Muscle of leg (tissue), 11 donors: ENCODE data around the gene MDFIC. TPM values are rescaled to one million over a fixed set of nuclear protein-coding genes. Genes with fewer than 3 reads are reported as not detected.

ENCODE experiments used
- DNase-seq: peaks from one replicate; pipeline ENCODE4 v3.0.0; 2013
- H3K27ac ChIP-seq: one replicate; pipeline ENCODE4 v1.5.1; 2013; ENCODE audit warnings: mild to moderate bottlenecking, low read length, control low read depth
- H3K27me3 ChIP-seq: one replicate; pipeline ENCODE4 v1.6.1; 2013; ENCODE audit warnings: low read length; ENCODE audit not compliant: control insufficient read depth, insufficient read depth
- H3K36me3 ChIP-seq: one replicate; pipeline ENCODE4 v1.6.1; 2013; ENCODE audit warnings: low read length; ENCODE audit not compliant: control insufficient read depth, insufficient read depth
- H3K4me1 ChIP-seq: one replicate; pipeline ENCODE4 v1.6.1; 2013; ENCODE audit warnings: low read length; ENCODE audit not compliant: control insufficient read depth, insufficient read depth
- H3K4me3 ChIP-seq: one replicate; pipeline ENCODE4 v1.5.1; 2013; ENCODE audit warnings: low read length, control low read depth
- H3K9me3 ChIP-seq: replicated peaks from 2 replicates; pipeline ENCODE4 v1.6.1; 2013; ENCODE audit warnings: low read depth, low read length; ENCODE audit not compliant: control insufficient read depth
- WGBS: methylation state at CpG from one replicate; pipeline ENCODE4 v1.1.5; 2013; ENCODE audit warnings: missing lambda C conversion rate; ENCODE audit not compliant: insufficient coverage; 5-methylcytosine and 5-hydroxymethylcytosine counted together
- polyA plus RNA-seq, 8 donors: library from polyadenylated mRNA; unstranded; fragments of 120-200 nt; gene quantifications; one replicate each; pipeline versions ENCODE4 v1.2.1 to v1.2.3, GENCODE V29; 2013; ENCODE audit warnings: inconsistent platforms in 1 of 8, low replicate concordance in 1 of 8; ENCODE audit not compliant: insufficient read length in 8 of 8, insufficient read depth in 1 of 8
- total RNA-seq: library from RNA; stranded (reverse); fragments of 120-200 nt; gene quantifications from one replicate; pipeline ENCODE4 v1.2.4, GENCODE V29; 2013

The MDFIC gene
- total and polyA plus RNA-seq, 9 donors = 24.5 to 44.3 (median 34.0) TPM

- DNase-seq = no peak
- WGBS = no CpG with 5 or more reads among the region's 3 CpGs
- Histone ChIP-seq H3K27me3 (no peaks in the 10 kb centered on the region), H3K27ac (no peak overlapping the region), H3K4me1 (no peaks in the 10 kb centered on the region), H3K36me3 (no peaks in the 10 kb centered on the region), H3K9me3 (no peaks in the 10 kb centered on the region), H3K4me3 (no peak overlapping the region)
Measured at GRCh38 chr7:115044224-115044623, 122.3 kb downstream of the MDFIC start.

DNA sequence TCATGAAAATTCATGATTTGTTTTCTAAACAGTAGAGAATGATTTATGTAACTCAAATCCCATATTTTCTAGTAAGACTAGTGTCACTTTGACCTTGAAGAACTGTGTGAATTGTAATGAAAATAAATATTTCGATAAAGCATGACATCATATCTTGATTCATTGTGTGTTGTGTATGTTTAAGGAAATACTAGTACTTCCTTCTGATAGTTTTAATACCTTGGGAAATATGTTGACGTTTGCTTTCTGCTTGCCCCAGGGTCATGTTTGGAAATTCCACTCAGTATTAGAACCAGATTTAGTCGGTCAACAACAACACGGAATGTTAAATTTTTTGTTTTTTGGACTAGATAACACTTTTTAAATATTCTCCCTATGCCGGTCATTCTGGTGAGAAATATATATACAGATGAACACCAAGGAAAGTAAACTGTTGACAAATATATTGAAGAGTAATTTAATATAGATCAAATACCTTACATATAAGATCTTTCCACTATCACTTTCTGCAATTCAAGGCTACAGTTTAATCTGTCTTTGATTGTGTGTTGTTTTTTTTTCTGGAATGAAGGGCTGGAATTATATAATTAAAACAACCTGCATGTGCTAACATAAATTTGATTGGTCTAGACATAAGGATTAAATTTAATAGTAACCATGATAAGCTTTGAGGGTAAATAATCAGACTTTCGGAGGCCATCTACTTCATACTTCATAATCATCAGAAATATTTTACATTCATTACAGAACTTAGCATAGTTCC is 126.2 kb downstream of the MDFIC start:
- Histone ChIP-seq H3K27me3 (no peaks in the 10 kb centered on the region), H3K36me3 (no peaks in the 10 kb centered on the region), H3K9me3 (no peaks in the 10 kb centered on the region), H3K27ac (no peak overlapping the region), H3K4me3 (no peak overlapping the region), H3K4me1 (no peaks in the 10 kb centered on the region)
- WGBS = no CpG with 5 or more reads among the region's 6 CpGs
- DNase-seq = peak; percentile 20

DNA sequence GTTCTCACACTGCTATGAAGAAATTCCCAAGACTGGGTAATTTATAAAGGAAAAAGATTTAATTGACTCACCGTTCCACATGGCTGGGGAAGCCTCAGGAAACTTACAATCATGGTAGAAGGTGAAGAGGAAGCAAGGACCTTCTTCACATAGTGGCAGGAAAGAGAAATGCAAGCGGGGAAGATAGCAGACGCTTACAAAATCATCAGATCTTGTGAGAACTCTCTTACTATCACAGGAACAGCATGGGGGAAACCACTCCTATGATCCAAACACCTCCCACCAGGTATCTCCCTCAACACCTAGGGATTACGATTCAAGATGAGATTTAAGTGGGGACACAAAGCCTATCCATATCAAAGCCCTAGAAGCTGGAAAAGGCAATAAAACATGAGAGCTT is 130.8 kb downstream of the MDFIC start:
- no CpG with 5 or more reads among the region's 4 CpGs for WGBS

DNA sequence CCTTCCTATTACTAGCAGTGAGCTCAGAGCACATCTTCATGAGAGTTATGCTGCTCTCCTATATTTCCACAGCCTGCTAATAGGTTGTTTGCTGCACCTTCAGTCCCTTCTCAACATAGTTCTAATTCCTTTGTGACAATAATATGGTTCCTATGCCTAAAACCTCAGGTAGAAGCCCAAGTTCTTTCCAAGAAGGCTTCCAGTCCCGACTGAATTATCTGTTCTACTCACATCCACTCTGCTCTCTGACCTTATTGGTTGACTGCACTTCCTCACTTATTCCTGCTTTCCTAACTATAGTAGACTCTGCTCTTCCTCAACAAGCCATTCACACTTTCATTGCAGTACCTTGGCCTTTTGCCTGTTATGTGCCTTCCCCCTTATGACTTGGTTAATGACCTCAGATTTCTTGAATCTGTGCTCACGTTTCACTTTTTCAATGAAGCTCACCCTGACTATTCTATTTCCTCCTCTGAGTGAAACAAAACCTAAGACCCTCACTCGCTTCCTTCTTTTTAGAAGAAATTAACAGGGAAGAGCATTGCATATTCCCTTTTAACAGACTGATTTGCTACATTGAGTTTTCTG is 132.7 kb downstream of the MDFIC start:
- Histone ChIP-seq H3K27me3 (no peaks in the 10 kb centered on the region), H3K4me1 (no peaks in the 10 kb centered on the region), H3K36me3 (no peaks in the 10 kb centered on the region), H3K27ac (no peak overlapping the region), H3K9me3 (no peaks in the 10 kb centered on the region), H3K4me3 (no peak overlapping the region)
- no peak for DNase-seq
- 10% methylated on average over 2 of the region's 3 CpGs for WGBS

More for the DNA sequence above, 130.8 kb downstream of the MDFIC start:
- H3K36me3 ChIP-seq = no peaks in the 10 kb centered on the region
- no peak overlapping the region for H3K27ac ChIP-seq
- H3K9me3 ChIP-seq = no peaks in the 10 kb centered on the region
- H3K27me3 ChIP-seq = no peaks in the 10 kb centered on the region
- H3K4me3 ChIP-seq = no peak overlapping the region
- DNase-seq = no peak
- no peaks in the 10 kb centered on the region for H3K4me1 ChIP-seq

GRCh38 chr7:115056019-115056418 is 134.1 kb downstream of the MDFIC start:
- H3K36me3 ChIP-seq = no peaks in the 10 kb centered on the region
- H3K9me3 ChIP-seq = no peaks in the 10 kb centered on the region
- no peak overlapping the region for H3K27ac ChIP-seq
- H3K27me3 ChIP-seq = no peaks in the 10 kb centered on the region
- no CpG with 5 or more reads among the region's 2 CpGs for WGBS
- H3K4me1 ChIP-seq = no peaks in the 10 kb centered on the region
- no peak for DNase-seq
- no peak overlapping the region for H3K4me3 ChIP-seq

- Histone ChIP-seq H3K36me3 (no peaks in the 10 kb centered on the region), H3K4me3 (no peak overlapping the region), H3K9me3 (no peaks in the 10 kb centered on the region), H3K4me1 (no peaks in the 10 kb centered on the region), H3K27ac (no peak overlapping the region), H3K27me3 (no peaks in the 10 kb centered on the region)
- peak; percentile 32 for DNase-seq
- 35% methylated on average over 2 of the region's 3 CpGs for WGBS
Measured at GRCh38 chr7:115058726-115059125, 136.8 kb downstream of the MDFIC start.

GRCh38 chr7:115059321-115059720 is 137.4 kb downstream of the MDFIC start:
- no peak overlapping the region for H3K27ac ChIP-seq
- H3K4me1 ChIP-seq = no peaks in the 10 kb centered on the region
- H3K36me3 ChIP-seq = no peaks in the 10 kb centered on the region
- no peaks in the 10 kb centered on the region for H3K27me3 ChIP-seq
- peak; percentile 16 for DNase-seq
- no peaks in the 10 kb centered on the region for H3K9me3 ChIP-seq
- H3K4me3 ChIP-seq = no peak overlapping the region

GRCh38 chr7:115060095-115060870 is 138.4 kb downstream of the MDFIC start:
- no peaks in the 10 kb centered on the region for H3K36me3 ChIP-seq
- DNase-seq = no peak
- WGBS = no CpG with 5 or more reads among the region's 5 CpGs
- no peak overlapping the region for H3K27ac ChIP-seq
- no peaks in the 10 kb centered on the region for H3K9me3 ChIP-seq
- no peaks in the 10 kb centered on the region for H3K27me3 ChIP-seq
- H3K4me1 ChIP-seq = no peaks in the 10 kb centered on the region
- H3K4me3 ChIP-seq = no peak overlapping the region

GRCh38 chr7:115066050-115066449 is 144.2 kb downstream of the MDFIC start:
- H3K4me3 ChIP-seq = no peak overlapping the region
- no peaks in the 10 kb centered on the region for H3K4me1 ChIP-seq
- no CpG with 5 or more reads among the region's 2 CpGs for WGBS
- no peaks in the 10 kb centered on the region for H3K27me3 ChIP-seq
- H3K9me3 ChIP-seq = no peaks in the 10 kb centered on the region
- no peaks in the 10 kb centered on the region for H3K36me3 ChIP-seq
- no peak overlapping the region for H3K27ac ChIP-seq
- no peak for DNase-seq

DNA sequence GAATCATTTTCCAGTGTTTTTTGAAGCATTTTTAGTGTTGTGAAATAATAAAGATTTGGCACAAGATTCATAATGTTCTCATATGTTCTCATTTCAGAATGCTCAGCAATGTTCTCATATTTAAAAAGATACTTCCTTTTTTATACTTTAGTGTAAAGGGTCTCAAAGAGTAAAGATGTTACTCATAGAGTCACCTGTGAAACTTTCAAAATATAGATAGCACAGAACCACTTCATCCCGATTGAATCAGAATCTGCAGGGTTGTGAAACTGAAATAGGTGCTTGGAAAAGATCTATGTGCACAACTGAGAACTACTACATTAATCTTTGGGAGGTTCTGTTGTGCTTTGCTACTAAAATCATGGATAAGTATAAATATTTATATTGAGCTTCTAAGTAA is 144.7 kb downstream of the MDFIC start:
- Histone ChIP-seq H3K27ac (no peak overlapping the region), H3K36me3 (no peaks in the 10 kb centered on the region), H3K4me3 (no peak overlapping the region), H3K9me3 (no peaks in the 10 kb centered on the region), H3K4me1 (no peaks in the 10 kb centered on the region), H3K27me3 (no peaks in the 10 kb centered on the region)
- DNase-seq = no peak
- no CpG with 5 or more reads among the region's 1 CpG for WGBS
